Kidney glomerular epithelial cell (primary cell): ENCODE measurements around the gene MDFIC.
A peak's percentile ranks its signal among the peaks of the same experiment; 100 is the strongest.

Experiments used
- DNase-seq: peaks from one replicate; lab custom pipeline; 2025; lab: John Stamatoyannopoulos, UW

Gene MDFIC

GRCh38 chr7:114997487-114998404, 75.9 kb downstream of the MDFIC start:
- no peak for DNase-seq

GRCh38 chr7:115004121-115004520, 82.2 kb downstream of the MDFIC start:
- no peak for DNase-seq

DNA sequence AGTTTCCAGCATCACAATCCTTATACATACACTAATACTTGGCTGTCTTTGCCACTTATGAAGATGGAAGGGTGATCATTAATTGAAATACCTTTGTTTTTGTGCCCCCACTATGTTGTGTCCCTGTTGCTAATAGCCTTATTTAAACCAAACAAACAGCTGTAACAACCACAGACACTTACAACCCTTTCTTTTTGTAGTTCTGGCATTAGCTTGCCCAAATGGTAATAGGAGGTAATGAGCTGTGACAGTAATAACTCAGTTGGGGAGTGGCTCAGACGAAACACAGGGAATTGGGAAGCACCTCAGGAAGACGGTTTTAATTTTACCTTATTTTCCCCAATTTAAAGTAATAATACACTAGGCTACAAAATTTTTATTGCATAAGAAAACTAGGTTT, 83.4 kb downstream of the MDFIC start:
- DNase-seq: peak; percentile 11

- no peak for DNase-seq
Measured at GRCh38 chr7:115005953-115006352, 84.1 kb downstream of the MDFIC start.

DNA sequence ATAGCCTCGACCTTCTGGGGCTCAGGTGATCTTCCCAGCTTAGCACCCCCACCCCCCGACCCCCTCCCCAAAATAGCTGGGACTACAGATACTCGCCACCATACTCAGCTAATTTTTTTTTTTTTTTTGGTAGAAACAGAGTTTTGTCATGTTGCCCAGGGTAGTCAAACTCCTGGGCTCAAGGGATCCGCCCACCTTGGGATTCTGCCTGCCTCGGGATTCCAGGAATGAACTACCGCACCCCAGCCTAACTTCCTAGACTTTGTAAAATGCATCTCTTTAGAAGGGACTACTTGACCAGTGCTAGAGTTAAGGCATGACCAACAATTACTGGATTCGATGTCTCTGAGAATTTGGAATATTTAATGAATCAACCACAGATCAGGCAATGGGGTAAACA, 85.9 kb downstream of the MDFIC start:
- no peak for DNase-seq

GRCh38 chr7:115008465-115009114, 86.7 kb downstream of the MDFIC start:
- no peak for DNase-seq

DNA sequence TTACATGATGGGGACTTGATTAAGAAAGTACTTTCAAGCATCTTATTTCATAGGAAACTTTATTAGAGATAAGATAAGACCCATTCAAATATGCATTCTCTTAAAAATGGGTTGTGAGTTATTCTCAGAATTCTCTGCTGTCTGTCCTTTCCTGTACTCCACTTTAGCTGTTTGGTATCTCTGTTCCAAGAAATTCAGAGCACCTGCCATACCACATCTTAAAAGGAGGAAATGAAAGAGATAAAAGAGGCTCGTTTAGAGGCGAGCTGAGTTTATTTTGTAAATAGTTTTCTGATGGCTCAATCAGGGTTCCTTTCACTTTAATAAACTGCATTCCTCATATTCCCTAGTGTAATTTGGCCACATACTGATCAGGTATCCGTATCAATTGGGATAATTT, 87.2 kb downstream of the MDFIC start:
- no peak for DNase-seq

GRCh38 chr7:115009736-115010440, 88.0 kb downstream of the MDFIC start:
- no peak for DNase-seq

GRCh38 chr7:115010441-115010820, 88.5 kb downstream of the MDFIC start:
- DNase-seq: no peak

DNA sequence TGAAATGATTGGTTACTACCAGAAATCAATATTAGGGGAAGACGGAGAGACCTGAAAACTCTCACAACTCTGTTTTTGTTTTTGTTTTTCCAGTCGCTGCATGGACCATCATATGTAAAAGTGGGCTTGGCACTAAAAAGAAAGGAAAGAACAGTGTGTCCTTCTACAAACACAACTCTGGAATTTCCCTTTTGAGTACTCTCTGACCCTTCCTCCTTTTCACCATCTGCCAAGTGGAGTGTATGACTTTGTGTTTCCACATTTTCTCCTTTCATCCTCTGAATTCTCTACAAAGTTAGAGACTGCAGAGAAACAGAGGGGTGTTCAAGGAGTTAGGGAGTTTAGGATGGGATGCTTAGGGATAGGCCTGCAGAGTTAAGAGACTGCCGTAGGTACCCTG, 92.0 kb downstream of the MDFIC start:
- DNase-seq: no peak

- DNase-seq: no peak
Measured at GRCh38 chr7:115014794-115015193, 92.9 kb downstream of the MDFIC start.

DNA sequence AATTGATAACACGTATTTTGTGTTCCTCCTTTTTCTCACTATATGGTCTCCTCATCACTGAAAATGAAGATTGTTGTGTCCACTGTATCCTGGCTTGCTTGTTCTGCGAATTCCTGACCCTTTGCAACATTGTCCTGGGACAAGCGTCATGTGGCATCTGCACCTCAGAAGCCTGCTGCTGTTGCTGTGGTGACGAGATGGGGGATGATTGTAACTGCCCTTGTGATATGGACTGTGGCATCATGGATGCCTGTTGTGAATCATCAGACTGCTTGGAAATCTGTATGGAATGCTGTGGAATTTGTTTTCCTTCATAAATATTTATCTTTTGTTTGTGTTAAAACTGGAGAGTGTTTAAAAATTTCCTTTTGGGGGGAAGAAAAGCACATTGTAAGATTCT, 93.7 kb downstream of the MDFIC start:
- peak; percentile 25 for DNase-seq

- no peak for DNase-seq
Measured at GRCh38 chr7:115019882-115020605, 98.2 kb downstream of the MDFIC start.

DNA sequence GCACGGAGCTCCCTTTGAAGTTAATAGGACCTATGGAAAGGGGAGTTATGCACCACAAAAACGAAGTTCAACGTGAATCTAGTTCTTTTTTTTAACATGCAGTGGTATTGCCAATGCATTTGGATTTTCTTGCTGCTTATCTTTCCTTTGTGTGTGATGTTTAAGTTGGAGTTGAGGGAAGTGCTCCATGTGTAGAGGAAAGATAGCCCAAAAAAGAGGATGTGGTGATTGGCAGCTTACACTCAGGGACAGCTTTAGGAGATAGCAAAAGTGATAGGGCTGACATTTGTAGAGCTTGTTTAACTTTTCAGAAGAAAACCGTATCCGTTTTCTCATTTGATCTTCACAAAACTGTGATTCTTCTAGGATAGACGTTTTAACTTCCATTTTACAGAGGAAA, 101.3 kb downstream of the MDFIC start:
- DNase-seq: no peak

GRCh38 chr7:115024276-115024675, 102.4 kb downstream of the MDFIC start:
- DNase-seq: no peak

GRCh38 chr7:115032715-115033703, 111.1 kb downstream of the MDFIC start:
- no peak for DNase-seq

DNA sequence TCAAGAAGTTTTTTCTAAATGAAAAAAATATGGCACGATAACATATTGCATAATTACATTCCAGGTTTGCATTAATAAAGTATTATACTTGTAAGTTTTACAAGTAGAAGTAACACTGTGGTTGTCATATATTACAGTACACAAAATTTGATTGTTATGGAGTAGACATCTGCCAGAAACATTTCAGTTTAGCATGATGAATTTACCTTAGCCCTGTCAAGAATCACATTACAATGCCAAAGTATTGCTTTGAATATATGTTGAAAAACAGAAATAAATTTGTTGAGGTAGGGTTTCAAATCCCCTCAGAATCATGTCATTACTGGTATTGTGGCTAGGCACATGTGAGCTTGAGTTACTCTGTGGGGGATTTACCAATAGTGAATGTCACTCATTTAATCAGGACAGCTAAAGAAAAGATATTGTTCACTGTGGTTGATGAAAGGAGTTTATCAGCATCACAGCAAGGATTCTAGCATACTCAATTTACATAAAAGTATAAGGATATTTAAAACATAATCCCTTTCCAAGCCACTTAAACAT, 112.1 kb downstream of the MDFIC start:
- no peak for DNase-seq

- no peak for DNase-seq
Measured at GRCh38 chr7:115034515-115034914, 112.6 kb downstream of the MDFIC start.

DNA sequence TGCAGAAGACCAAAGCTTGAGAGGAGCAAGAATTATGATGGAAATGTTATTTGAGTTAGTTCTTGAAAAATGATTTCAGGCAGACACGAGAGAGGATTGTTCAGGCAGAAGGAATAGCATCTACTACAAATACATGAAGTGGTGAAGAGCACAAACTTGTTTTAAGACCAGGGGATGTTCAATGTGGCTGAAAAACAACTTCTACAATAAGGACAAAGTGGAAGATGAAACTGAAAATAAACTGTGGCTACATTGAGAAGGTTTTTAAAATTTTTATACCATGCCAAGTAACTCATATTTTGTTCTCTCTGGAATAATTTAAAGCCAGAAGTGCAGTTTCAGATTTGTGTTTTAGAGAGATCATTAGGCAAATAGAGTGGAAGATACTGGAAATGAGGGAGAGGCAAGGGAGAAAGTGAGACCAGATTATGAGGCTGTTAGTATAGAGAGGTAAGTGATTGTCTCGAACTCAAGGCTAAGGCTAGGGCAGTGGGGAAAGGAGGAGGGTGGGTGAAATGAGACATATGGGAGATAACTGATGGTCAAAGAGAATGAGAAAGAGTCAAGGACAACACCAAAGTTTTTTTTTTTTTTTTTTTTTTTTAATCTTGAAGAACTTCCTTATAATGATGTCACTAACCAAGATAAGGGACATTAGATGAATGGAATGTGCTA, 115.4 kb downstream of the MDFIC start:
- DNase-seq: no peak

- DNase-seq: no peak
Measured at GRCh38 chr7:115038158-115038557, 116.3 kb downstream of the MDFIC start.
